AG09319 (cell line): Measurements from ENCODE around the gene ZDHHC14.

Experiments
- DNase-seq: peaks from one replicate; pipeline ENCODE4 v3.0.0-alpha.2; 2010; ENCODE audit warnings: low read depth; ENCODE audit errors: extremely low read depth
- TF ChIP-seq, protein P1 (sequence below): IDR thresholded peaks from 2 replicates; pipeline ENCODE4 v1.5.1; 2011; ENCODE audit warnings: low read depth, mild to moderate bottlenecking, inconsistent platforms, low read length, moderate library complexity

Gene ZDHHC14

DNA sequence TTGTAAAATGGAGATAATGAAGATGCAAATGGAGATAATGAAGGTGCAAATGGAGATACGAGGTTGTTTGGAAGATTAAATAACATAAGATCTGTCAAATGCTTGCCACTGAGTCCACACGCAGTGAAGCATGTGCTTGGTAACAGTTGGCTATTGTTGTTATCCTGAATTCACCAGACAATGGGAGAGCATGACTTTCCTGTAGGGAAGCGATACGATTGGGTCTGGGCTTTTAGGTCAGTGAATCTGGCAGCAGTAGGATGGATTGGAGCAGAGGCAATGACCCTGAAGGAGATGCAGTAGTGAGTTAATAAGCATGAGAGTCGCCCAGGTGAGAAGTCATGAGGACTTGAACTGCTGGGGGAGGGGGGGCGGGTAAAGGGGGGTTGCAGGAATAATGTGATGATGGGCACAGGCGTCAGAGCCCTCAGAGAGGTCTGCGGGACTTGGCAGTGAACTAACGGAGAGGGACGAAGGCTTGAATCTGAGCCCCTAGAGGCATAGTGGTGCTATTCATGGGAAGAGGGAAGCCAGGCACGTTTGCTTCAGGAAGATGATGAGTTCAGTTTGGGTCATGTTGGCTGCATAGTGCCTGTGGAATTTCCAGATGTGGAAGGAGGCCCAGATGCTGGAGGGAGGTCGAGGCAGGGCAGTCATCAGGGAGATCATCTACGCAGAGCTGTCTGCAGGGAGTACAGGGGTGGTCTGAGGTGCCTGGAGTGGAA lies 55.4 kb downstream of the ZDHHC14 start:
- TF ChIP-seq, protein P1, sequence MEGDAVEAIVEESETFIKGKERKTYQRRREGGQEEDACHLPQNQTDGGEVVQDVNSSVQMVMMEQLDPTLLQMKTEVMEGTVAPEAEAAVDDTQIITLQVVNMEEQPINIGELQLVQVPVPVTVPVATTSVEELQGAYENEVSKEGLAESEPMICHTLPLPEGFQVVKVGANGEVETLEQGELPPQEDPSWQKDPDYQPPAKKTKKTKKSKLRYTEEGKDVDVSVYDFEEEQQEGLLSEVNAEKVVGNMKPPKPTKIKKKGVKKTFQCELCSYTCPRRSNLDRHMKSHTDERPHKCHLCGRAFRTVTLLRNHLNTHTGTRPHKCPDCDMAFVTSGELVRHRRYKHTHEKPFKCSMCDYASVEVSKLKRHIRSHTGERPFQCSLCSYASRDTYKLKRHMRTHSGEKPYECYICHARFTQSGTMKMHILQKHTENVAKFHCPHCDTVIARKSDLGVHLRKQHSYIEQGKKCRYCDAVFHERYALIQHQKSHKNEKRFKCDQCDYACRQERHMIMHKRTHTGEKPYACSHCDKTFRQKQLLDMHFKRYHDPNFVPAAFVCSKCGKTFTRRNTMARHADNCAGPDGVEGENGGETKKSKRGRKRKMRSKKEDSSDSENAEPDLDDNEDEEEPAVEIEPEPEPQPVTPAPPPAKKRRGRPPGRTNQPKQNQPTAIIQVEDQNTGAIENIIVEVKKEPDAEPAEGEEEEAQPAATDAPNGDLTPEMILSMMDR, result no peak
- no peak for DNase-seq

DNA sequence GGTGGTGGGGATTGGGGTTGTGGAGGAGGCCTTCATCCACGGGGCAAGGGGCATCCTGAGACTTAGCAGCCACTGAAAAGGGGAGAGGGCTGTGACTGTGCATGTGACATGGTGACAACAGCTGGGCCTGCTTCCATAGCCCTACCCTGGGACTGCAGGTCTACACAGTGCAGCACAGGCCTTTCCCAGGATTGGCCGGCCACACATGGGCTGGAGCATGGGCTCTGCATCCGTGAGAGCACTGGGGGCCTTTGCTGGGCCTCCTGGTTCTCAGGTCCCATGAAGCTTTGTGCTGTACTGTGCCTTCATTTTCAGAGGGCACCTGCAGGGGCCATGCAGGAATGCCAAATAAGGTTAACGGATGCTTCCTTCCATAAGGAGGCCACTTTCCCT lies 56.0 kb downstream of the ZDHHC14 start:
- TF ChIP-seq, protein P1, result no peak
- no peak for DNase-seq

DNA sequence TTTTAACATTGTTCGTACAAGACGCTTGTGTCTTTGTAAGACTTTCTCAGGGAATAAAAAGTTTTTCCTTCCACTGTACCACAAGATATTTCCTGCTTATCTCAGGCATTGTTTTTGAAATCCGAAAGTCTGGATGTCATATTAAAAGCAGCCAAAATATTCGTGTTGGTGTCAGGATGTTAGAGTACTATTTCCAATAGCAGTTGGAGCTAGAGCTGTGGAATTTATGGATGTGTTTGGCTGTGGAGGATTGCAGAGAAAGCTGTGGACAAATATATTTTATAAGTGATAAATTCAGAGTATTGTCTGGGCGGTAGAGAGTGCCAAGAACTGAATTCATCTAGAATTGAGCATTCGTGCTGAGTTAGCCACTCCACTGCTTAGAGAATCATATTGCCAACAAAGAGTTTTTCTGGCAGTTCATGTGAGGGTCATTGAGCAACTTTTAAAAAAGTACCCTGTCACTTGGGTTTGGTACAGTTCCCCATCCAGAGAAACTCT lies 57.7 kb downstream of the ZDHHC14 start:
- DNase-seq, result no peak
- TF ChIP-seq, protein P1, result no peak

DNA sequence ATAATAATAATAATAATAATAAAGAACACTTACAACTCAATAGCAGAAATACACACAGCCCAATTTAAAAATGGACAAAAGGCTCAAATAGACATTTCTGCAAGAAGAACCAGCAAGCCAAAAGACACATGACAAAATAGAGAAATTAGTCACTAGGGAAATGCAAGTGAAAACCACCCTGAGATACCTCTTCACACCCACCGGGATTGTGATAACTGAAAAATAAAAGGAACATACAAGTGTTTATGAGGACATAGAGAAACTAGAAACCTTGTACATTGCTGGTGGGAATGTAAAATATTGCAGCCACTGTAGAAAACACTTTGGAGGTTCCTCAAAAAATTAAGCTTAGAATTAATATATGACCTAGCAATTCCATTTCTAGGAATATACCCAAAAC lies 59.2 kb downstream of the ZDHHC14 start:
- TF ChIP-seq, protein P1, result no peak
- no peak for DNase-seq

DNA sequence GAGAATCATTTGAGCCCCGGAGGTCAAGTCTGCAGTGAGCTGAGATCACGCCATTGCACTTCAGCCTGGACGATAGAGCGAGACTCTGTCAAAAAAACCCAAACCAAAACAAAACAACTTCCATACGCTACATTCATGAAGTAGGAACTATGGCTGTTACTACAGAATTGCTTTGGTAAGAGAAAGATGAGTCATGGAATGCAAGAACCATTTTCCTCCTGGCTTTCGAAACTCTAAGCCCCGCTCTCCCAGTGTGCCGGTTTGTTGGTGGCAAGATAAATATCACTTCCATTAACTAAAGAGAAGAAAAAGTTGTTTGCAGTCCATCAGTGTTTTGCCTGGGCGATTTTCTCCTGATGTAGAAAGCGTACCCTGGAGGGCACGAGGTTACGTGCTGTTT lies 61.3 kb downstream of the ZDHHC14 start:
- no peak for DNase-seq
- TF ChIP-seq, protein P1, result no peak

DNA sequence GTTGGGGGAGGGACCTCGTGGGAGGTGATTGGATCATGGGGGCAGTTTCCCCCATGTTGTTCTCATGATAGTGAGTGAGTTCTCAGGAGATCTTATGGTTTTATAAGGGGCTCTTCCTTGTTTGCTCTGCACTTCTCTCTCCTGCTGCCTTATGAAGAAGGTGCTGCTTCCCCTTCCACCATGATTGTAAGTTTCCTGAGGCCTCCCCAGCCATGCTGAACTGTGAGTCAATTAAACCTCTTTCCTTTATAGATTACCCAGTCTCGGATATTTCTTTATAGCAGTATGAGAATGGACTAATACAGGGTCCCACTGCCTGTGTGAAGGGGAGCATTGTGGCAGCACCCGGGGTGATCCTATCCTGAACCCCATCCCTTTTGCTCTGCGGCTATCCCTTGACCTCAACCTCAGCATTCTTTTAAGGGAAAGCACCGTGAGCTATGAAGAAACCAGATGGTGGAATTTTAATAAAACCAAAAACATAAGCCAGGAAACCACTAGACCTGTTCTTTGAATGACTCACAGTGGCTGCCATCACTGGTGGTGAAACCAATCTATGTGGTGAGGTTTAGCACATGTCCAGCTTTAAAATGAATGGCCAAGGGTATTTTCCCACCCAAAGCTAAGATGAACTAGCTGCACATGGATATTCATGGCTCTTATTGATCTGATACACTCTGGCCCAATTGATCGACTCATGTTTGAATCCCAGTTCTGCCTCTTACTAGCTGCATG lies 62.2 kb downstream of the ZDHHC14 start:
- TF ChIP-seq, protein P1, result no peak
- DNase-seq, result peak; percentile 20
